Measurements from ENCODE around the gene ATRN. TPM values are rescaled to one million over a fixed set of nuclear protein-coding genes. Genes with fewer than 3 reads are reported as not detected.

ATRN gene
- 18.9 to 27.9 TPM (median 25.3 TPM) in 5 replicates for total RNA-seq (2022; extraction: Qiagen RNA extraction)

DNA sequence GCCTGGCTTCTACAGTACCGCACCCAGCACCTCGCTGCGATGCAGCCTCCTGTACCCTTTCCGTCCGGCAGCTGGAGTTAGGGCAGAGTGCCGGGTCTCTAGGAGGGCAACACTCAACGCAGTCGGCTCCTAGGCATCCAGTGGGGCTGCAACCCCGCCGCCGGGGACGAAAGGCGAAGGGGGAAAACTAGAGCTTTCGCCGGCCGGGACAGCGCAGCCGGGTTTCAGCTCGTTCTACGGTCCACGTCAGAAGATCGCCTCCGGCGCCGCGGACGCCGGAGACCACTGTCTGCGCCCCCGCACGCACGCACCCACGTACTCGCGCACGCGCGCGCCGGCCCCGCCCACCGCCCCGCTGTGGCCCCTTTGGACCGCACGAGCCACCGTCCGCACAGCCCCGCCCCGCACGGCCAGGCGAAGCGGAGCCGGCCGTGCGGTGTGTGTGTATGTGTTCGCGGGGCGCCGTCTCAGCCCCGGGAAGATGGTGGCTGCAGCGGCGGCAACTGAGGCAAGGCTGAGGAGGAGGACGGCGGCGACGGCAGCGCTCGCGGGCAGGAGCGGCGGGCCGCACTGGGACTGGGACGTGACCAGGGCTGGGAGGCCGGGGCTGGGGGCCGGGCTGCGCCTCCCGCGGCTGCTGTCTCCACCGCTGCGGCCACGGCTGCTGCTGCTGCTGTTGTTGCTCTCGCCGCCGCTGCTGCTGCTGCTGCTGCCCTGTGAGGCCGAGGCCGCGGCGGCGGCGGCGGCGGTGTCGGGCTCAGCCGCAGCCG is at the start of gene ATRN:
Gene ATRN (plus strand): TSS at position 392 of the 770 bp plus-strand sequence. CDS start 90 bp downstream, at position 482.

DNA sequence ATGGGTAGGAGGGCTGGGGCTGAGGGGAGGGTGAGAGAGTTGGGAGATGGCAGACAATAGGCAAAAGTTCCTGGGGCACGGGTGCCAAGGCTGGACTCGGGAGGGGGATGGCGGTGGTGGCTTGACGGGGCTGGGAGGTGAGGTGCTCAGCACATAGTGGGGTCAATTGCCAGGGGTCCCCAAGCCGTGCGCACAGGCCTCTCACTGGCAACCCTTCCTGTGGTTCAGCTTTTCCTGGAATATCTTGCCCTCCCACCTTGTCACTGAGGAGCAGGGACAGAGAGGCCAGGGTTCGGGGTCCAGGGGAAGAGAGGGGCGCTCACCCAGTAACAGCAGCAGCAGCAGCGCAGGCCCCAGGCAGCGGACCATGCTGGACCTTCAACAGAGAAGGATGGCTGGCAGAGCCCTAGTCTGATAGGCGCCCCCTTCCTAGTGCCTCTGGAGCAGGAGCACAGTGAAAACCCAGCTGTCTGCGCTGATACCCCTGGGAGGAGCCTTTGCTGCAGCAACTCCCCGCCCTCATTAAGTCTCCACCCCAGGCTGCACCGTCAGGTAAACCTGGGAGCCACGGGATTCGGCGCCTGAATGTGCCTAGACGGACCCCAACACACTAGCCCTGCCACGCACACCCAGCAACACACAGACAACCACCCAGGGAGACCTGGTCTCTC is 192.3 kb downstream of the ATRN start, which contains the start of gene GFRA4:
Gene GFRA4 (minus strand): TSS at position 369 of the 671 bp plus-strand sequence. CDS start 0 bp downstream, at position 369.

DNA sequence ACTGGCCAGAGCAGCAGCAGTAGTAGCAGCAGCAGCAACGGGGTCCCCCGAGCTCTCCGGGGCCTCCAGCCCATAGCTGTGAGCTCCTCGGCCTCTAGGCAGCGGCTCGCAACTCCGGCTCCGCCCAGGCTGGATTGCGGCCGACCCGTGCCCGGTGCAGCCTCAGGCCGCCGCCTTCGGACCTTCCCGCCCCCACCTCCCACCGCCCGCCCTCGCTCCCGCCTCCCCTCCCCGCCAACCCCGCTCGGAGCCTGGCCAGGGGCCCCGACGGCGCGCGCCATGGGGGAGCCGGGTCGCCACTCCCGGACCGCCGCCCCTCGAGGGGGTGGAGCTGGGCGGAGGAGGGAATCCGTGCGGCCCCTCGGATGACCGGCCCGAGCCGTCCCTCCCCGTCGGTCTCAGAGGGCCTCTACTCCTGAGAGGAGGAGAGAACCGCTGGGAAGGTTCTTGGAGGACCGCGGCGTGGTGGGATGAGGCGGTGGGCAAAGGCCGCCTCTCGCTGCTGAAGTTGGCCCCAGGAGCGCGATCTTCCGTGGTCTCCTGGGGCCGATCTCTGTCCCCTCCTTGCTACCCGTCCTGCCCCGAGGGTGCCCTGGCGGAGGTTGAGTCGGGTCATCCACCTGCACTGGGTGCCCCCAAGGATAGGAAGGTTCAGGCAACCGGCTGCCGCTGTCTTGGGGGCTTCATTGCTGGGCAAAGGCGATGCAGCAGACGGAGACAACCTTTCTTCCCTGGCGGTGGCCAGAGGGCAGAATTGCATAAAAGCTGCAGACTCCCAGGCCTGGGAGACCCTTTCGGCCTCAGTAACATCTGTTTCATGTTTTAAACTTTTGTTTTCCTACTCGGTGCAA is 211.3 kb downstream of the ATRN start, which contains the start of gene ADAM33:
Gene ADAM33 (minus strand): TSS at position 80 of the 851 bp plus-strand sequence. CDS start 6 bp downstream, at position 74.

Other genes with a start within 250 kb of the ATRN start
- gene SLC4A11, start 231.8 kb upstream of the ATRN start, total RNA-seq (2022; extraction: Qiagen RNA extraction): 9.2 to 15.1 TPM (median 13.6 TPM) in 5 replicates
- 5.3 to 7.2 TPM (median 6.7 TPM) in 5 replicates for gene DNAAF9, start 63.3 kb upstream of the ATRN start, total RNA-seq (2022; extraction: Qiagen RNA extraction)
- not detected in 5 replicates for gene GFRA4, start 192.4 kb downstream of the ATRN start, total RNA-seq (2022; extraction: Qiagen RNA extraction)
- 0.05 to 0.17 TPM (median 0.09 TPM) in 4 of 5 replicates, not detected in the other for gene ADAM33, start 211.0 kb downstream of the ATRN start, total RNA-seq (2022; extraction: Qiagen RNA extraction)
- gene SIGLEC1, start 241.6 kb downstream of the ATRN start, total RNA-seq (2022; extraction: Qiagen RNA extraction): 0.02 to 0.03 TPM (median 0.02 TPM) in 3 of 5 replicates, not detected in the others